DOHH2 (cell line): ENCODE results near the gene NBEAL2.
A peak's percentile ranks its signal among the peaks of the same experiment; 100 is the strongest.

Source experiments
- H3F3A ChIP-seq: fragments of 200-600 bp; sonication (generic), shearing (Covaris generic); 2 replicates; pipeline ENCODE4 v1.6.0; 2016; ENCODE audit warnings: antibody characterized with exemption, mild to moderate bottlenecking; ENCODE audit not compliant: control insufficient read depth, insufficient read depth
- H3K27ac ChIP-seq: fragments of 200-600 bp; sonication (generic); 2 replicates; pipeline ENCODE4 v1.5.1; 2014; ENCODE audit warnings: low read depth, mild to moderate bottlenecking, low read length, moderate library complexity
- H3K27me3 ChIP-seq: fragments of 200-600 bp; sonication (generic); 2 replicates; pipeline ENCODE4 v1.6.1; 2014; ENCODE audit warnings: mild to moderate bottlenecking, low read length, mixed read lengths; ENCODE audit not compliant: control insufficient read depth
- H3K36me3 ChIP-seq: fragments of 200-600 bp; sonication (generic); 2 replicates; pipeline ENCODE4 v1.6.1; 2014; ENCODE audit warnings: mild to moderate bottlenecking, low read length, moderate library complexity, mixed read lengths; ENCODE audit not compliant: control insufficient read depth
- H3K4me1 ChIP-seq: fragments of 200-600 bp; sonication (generic); 2 replicates; pipeline ENCODE4 v1.6.1; 2014; ENCODE audit warnings: mild to moderate bottlenecking, low read length, mixed read lengths; ENCODE audit not compliant: control insufficient read depth
- H3K4me2 ChIP-seq: fragments of 200-600 bp; sonication (generic); 2 replicates; pipeline ENCODE4 v1.6.0; 2014; ENCODE audit warnings: mild to moderate bottlenecking, low read length, moderate library complexity
- H3K4me3 ChIP-seq: fragments of 200-600 bp; sonication (generic); 2 replicates; pipeline ENCODE4 v1.5.1; 2014; ENCODE audit warnings: mild to moderate bottlenecking, low read length, mixed read lengths
- H3K79me2 ChIP-seq: fragments of 200-600 bp; sonication (generic); 2 replicates; pipeline ENCODE4 v1.6.1; 2014; ENCODE audit warnings: mild to moderate bottlenecking, low read length, mixed read lengths; ENCODE audit not compliant: control insufficient read depth
- H3K9me2 ChIP-seq: fragments of 200-600 bp; sonication (generic); replicated peaks from 2 replicates; pipeline ENCODE4 v1.6.1; 2014; ENCODE audit warnings: mild to moderate bottlenecking, low read length, mixed read lengths; ENCODE audit not compliant: control insufficient read depth
- H3K9me3 ChIP-seq: fragments of 200-600 bp; sonication (generic); 2 replicates; pipeline ENCODE4 v1.6.1; 2014; ENCODE audit warnings: antibody characterized with exemption, low read length, mixed read lengths; ENCODE audit not compliant: control insufficient read depth, insufficient read depth
- H4K20me1 ChIP-seq: fragments of 200-600 bp; sonication (generic); 2 replicates; pipeline ENCODE4 v1.6.0; 2014; ENCODE audit warnings: low read depth, mild to moderate bottlenecking, antibody characterized with exemption, low read length, moderate library complexity; ENCODE audit not compliant: control insufficient read depth, insufficient read depth
- EZH2phosphoT487 ChIP-seq: fragments of 200-600 bp; sonication (generic); IDR thresholded peaks from 2 replicates; pipeline ENCODE4 v1.6.1; 2017; ENCODE audit warnings: borderline replicate concordance, mild to moderate bottlenecking, antibody characterized with exemption, low read length, moderate library complexity, mixed read lengths
- TF ChIP-seq, protein P1 (sequence below): fragments of 200-600 bp; sonication (generic); IDR thresholded peaks from one replicate; pipeline ENCODE4 v1.5.1; 2014; ENCODE audit warnings: antibody characterized with exemption, mild to moderate bottlenecking, low read depth, low read length; ENCODE audit not compliant: poor library complexity, severe bottlenecking

The NBEAL2 gene

DNA sequence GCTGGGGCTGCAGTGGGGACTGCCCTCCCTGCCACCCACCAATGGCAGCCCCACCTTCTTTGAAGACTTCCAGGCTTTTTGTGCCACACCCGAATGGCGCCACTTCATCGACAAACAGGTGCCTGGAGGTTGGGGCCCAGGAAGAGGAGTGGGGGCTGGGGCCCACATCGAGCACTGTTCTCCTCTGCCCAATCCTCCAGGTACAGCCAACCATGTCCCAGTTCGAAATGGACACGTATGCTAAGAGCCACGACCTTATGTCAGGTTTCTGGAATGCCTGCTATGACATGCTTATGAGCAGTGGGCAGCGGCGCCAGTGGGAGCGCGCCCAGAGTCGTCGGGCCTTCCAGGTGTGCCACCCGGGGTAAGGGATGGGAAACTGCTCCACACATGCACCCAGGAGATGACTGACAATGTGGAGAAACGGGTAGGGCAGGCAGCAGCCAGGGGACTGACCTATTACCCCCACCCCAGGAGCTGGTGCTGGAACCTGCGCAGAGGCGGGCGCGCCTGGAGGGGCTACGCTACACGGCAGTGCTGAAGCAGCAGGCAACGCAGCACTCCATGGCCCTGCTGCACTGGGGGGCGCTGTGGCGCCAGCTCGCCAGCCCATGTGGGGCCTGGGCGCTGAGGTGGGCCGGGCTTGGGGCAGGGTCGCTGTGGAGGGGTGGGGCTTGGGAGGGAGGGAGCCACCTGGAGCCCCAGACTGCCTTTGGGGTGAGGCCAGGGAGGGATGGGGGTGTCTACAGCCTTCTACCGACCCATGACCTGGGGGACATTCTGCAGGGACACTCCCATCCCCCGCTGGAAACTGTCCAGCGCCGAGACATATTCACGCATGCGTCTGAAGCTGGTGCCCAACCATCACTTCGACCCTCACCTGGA lies 22.9 kb downstream of the NBEAL2 start:
- Histone ChIP-seq H3K4me3 (no peak overlapping the region), H3K9me3 (no peaks in the 10 kb centered on the region), H3K9me2 (no peaks in the 10 kb centered on the region), H3K36me3 (peaks cover 55% of the 10 kb centered on the region), H3K4me2 (no peak overlapping the region), H3K27ac (no peak overlapping the region), H3K79me2 (no peaks in the 10 kb centered on the region), H3K27me3 (no peaks in the 10 kb centered on the region), H4K20me1 (no peaks in the 10 kb centered on the region), H3F3A (no peaks in the 10 kb centered on the region; the same call in 1 of the 2 replicates), H3K4me1 (no peaks in the 10 kb centered on the region)
- no peak for TF ChIP-seq EZH2phosphoT487
- TF ChIP-seq, protein P1, sequence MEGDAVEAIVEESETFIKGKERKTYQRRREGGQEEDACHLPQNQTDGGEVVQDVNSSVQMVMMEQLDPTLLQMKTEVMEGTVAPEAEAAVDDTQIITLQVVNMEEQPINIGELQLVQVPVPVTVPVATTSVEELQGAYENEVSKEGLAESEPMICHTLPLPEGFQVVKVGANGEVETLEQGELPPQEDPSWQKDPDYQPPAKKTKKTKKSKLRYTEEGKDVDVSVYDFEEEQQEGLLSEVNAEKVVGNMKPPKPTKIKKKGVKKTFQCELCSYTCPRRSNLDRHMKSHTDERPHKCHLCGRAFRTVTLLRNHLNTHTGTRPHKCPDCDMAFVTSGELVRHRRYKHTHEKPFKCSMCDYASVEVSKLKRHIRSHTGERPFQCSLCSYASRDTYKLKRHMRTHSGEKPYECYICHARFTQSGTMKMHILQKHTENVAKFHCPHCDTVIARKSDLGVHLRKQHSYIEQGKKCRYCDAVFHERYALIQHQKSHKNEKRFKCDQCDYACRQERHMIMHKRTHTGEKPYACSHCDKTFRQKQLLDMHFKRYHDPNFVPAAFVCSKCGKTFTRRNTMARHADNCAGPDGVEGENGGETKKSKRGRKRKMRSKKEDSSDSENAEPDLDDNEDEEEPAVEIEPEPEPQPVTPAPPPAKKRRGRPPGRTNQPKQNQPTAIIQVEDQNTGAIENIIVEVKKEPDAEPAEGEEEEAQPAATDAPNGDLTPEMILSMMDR: peak; percentile 40

DNA sequence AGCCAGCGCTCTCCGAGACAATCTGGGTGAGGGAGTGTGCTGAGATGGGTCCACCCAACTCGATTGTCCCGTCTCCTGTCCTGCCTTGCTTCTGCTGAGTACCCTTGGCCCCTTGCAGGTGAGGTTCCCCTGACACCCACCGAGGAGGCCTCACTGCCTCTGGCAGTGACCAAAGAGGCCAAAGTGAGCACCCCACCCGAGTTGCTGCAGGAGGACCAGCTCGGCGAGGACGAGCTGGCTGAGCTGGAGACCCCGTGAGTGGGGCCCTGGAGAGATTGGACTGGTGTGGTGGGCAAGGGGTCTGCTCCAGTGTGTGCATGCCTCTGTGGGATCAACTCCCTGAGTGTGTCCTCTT lies 23.6 kb downstream of the NBEAL2 start:
- Histone ChIP-seq H3K9me3 (no peaks in the 10 kb centered on the region), H3K9me2 (no peaks in the 10 kb centered on the region), H3F3A (no peaks in the 10 kb centered on the region; the same call in 1 of the 2 replicates), H3K4me3 (no peak overlapping the region), H3K27ac (no peak overlapping the region), H3K27me3 (no peaks in the 10 kb centered on the region), H3K36me3 (peaks cover 57% of the 10 kb centered on the region), H3K4me2 (no peak overlapping the region), H3K79me2 (no peaks in the 10 kb centered on the region), H4K20me1 (no peaks in the 10 kb centered on the region), H3K4me1 (no peaks in the 10 kb centered on the region)
- TF ChIP-seq, protein P1: no peak
- TF ChIP-seq EZH2phosphoT487: no peak

DNA sequence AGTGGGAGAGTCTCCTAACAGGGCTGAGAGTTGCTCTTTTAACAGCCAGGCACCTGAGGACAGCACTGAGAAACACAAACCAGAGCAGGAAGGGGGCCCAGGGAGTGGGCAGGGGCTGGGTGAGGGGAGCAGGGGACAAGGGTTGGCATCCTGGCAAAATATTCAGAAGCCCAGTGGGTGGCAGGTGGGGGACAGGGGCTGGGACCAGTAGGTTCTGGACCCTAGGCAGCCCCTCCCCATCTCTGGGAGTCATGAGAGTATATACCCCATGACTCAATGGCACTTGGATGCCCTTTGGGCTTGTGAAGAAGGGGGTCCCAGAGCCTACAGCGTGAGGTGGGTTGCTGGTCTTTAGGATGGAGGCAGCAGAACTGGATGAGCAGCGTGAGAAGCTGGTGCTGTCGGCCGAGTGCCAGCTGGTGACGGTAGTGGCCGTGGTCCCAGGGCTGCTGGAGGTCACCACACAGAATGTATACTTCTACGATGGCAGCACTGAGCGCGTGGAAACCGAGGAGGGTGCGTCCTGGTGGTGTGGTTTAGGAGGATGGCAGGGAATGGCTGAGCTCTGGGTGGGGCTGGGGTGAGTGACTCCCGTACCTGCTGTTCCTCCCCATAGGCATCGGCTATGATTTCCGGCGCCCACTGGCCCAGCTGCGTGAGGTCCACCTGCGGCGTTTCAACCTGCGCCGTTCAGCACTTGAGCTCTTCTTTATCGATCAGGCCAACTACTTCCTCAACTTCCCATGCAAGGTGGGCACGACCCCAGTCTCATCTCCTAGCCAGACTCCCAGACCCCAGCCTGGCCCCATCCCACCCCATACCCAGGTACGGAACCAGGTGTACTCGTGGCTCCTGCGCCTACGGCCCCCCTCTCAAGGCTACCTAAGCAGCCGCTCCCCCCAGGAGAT lies 24.2 kb downstream of the NBEAL2 start:
- Histone ChIP-seq H3K27me3 (no peaks in the 10 kb centered on the region), H3K36me3 (peaks cover 55% of the 10 kb centered on the region), H3K4me3 (no peak overlapping the region), H3K9me2 (no peaks in the 10 kb centered on the region), H3K4me2 (no peak overlapping the region), H3K79me2 (no peaks in the 10 kb centered on the region), H3K27ac (no peak overlapping the region), H3K4me1 (peaks cover 4% of the 10 kb centered on the region), H4K20me1 (no peaks in the 10 kb centered on the region), H3F3A (no peaks in the 10 kb centered on the region; the same call in 1 of the 2 replicates), H3K9me3 (no peaks in the 10 kb centered on the region)
- no peak for TF ChIP-seq EZH2phosphoT487
- TF ChIP-seq, protein P1: no peak
